NCI-H2029 treated with DMSO at 0.1 percent for 48 hours (cell line): ENCODE measurements around the gene PRF1.
"Not testable (repeated sequence)": the region's sequence is repeated elsewhere in the genome, so short reads cannot be mapped to it uniquely, and the experiment has no call there.

Experiments used
- DNase-seq: peaks from one replicate; lab custom pipeline; 2025; lab: John Stamatoyannopoulos, UW

PRF1 gene

GRCh38 chr10:70602665-70603448 is at the start of gene PRF1:
PRF1 (minus strand) TSS chr10:70602741; CDS start chr10:70600902, 1,839 bp downstream.
- DNase-seq = no peak

GRCh38 chr10:70651661-70652060 is 49.1 kb upstream of the PRF1 start:
- DNase-seq = no peak

- no peak for DNase-seq
Observed at GRCh38 chr10:70650718-70651117, 48.2 kb upstream of the PRF1 start.

GRCh38 chr10:70650104-70650503 is 47.6 kb upstream of the PRF1 start:
- DNase-seq = no peak

GRCh38 chr10:70649526-70649925 is 47.0 kb upstream of the PRF1 start:
- no peak for DNase-seq

GRCh38 chr10:70648427-70648826 is 45.9 kb upstream of the PRF1 start:
- DNase-seq = no peak

- DNase-seq = no peak
Observed at GRCh38 chr10:70647086-70647485, 44.5 kb upstream of the PRF1 start.

GRCh38 chr10:70644959-70645358 is 42.4 kb upstream of the PRF1 start:
- not testable (repeated sequence) for DNase-seq

- not testable (repeated sequence) for DNase-seq
Observed at GRCh38 chr10:70643272-70643671, 40.7 kb upstream of the PRF1 start.

GRCh38 chr10:70639640-70640383 is 37.3 kb upstream of the PRF1 start:
- not testable (repeated sequence) for DNase-seq

- DNase-seq = not testable (repeated sequence)
Observed at GRCh38 chr10:70634515-70634914, 32.0 kb upstream of the PRF1 start.

- no peak for DNase-seq
Observed at GRCh38 chr10:70634011-70634410, 31.5 kb upstream of the PRF1 start.

- DNase-seq = not testable (repeated sequence)
Observed at GRCh38 chr10:70631735-70632134, 29.2 kb upstream of the PRF1 start.

- DNase-seq = no peak
Observed at GRCh38 chr10:70629338-70629737, 26.8 kb upstream of the PRF1 start.

- no peak for DNase-seq
Observed at GRCh38 chr10:70626056-70626455, 23.5 kb upstream of the PRF1 start.

GRCh38 chr10:70622981-70623844 is 20.7 kb upstream of the PRF1 start:
- DNase-seq = no peak

- DNase-seq = no peak
Observed at GRCh38 chr10:70622541-70622940, 20.0 kb upstream of the PRF1 start.

GRCh38 chr10:70621503-70622078 is 19.1 kb upstream of the PRF1 start:
- no peak for DNase-seq

- DNase-seq = no peak
Observed at GRCh38 chr10:70620020-70620289, 17.4 kb upstream of the PRF1 start.

- no peak for DNase-seq
Observed at GRCh38 chr10:70619271-70620019, 16.9 kb upstream of the PRF1 start.

GRCh38 chr10:70618663-70619062 is 16.1 kb upstream of the PRF1 start:
- DNase-seq = no peak
